ENCODE measurements around the gene LMO4.

The LMO4 gene

DNA sequence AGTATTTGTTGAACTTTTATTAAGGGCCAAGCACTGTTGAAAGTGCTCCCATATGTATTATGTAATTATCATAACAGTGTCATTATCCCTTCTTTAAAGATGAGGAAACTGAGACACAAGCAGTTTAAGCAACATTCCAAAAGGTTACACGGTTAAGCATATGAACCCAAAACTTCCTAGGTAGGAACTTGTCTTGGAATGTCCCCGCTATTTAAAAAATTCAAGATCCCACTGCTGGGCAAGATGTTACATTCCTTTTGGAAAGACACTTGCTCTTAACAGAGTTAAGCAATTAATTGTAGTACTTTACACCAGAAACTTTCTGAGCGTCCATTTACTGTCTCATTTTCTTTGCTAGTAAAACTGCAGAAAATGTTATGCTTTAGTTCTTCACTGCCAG, 15.6 kb downstream of the LMO4 start:
- TF ChIP-seq, protein P1, sequence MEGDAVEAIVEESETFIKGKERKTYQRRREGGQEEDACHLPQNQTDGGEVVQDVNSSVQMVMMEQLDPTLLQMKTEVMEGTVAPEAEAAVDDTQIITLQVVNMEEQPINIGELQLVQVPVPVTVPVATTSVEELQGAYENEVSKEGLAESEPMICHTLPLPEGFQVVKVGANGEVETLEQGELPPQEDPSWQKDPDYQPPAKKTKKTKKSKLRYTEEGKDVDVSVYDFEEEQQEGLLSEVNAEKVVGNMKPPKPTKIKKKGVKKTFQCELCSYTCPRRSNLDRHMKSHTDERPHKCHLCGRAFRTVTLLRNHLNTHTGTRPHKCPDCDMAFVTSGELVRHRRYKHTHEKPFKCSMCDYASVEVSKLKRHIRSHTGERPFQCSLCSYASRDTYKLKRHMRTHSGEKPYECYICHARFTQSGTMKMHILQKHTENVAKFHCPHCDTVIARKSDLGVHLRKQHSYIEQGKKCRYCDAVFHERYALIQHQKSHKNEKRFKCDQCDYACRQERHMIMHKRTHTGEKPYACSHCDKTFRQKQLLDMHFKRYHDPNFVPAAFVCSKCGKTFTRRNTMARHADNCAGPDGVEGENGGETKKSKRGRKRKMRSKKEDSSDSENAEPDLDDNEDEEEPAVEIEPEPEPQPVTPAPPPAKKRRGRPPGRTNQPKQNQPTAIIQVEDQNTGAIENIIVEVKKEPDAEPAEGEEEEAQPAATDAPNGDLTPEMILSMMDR (IDR thresholded peaks at IDR 0.05; ENCODE audit: borderline replicate concordance, insufficient read depth, low read depth, low read length): no peak
- no peak overlapping the region for H3K4me3 ChIP-seq (ENCODE audit: low read depth, low read length)

DNA sequence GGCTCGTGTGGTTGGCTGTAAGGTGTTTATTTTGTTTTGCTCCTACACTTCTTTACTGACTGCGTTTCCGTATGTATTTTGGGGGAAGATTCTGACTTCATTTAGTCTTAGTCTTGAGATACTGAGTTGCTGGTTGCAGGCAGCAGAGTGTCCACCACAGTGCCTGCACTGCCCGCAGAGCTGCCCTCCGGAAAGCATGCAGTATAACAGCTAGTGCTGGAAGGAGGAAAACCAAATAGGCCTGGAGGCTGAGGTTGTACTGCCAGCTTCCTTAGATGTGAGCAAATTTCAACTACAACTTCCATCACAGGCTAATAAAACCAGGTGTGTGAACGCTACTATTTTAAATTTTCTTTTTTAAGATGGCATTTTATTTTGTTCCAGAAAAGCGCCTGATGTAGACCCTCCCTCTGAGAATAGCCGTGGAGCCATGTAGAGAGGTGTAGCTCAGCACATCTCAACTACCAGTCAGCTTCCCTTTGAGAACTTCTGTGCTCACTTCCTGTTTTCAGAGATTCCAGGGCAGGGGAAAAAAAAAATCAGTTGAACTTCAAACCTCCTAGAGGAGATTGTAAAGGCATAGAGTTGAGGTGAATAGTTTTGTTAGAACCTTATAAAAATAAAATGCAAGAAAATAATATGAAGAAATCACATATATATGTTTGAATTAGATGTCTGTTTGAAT, 17.6 kb downstream of the LMO4 start:
- no peak overlapping the region for H3K4me3 ChIP-seq (ENCODE audit: low read depth, low read length)
- TF ChIP-seq, protein P1 (IDR thresholded peaks at IDR 0.05; ENCODE audit: borderline replicate concordance, insufficient read depth, low read depth, low read length): no peak

DNA sequence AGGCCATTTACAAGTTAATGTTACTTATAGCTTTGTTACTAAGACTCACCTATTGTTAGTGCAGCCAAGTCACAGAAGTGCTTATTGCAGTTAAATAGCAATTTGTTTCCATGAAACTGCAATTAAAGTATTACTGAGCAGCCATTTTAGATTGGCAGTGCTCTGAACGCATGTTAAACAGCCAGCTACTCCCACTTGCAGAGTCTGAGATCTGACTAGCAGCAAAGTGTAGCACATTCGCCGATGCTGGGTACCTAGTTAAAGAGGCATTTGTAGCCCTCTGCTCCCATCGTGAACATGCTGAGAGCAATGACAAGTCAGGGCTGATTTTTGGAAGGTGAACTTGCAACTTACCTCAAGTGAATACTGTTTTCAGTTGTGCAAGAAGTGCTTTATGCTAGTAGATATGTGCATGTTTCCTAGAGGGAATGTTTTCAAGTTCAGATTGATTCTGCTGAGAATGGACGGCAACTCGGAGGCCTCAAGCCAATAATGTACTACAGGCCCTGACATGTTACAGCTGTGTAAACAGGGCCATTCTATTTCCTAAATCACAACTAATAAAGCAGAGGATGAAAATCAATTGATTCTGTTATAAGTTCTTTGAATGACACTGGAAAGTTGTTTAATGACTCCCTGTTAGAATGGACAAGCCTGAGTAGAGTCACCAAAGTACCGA, 19.8 kb downstream of the LMO4 start:
- H3K4me3 ChIP-seq (ENCODE audit: low read depth, low read length): no peak overlapping the region
- TF ChIP-seq, protein P1 (IDR thresholded peaks at IDR 0.05; ENCODE audit: borderline replicate concordance, insufficient read depth, low read depth, low read length): no peak

DNA sequence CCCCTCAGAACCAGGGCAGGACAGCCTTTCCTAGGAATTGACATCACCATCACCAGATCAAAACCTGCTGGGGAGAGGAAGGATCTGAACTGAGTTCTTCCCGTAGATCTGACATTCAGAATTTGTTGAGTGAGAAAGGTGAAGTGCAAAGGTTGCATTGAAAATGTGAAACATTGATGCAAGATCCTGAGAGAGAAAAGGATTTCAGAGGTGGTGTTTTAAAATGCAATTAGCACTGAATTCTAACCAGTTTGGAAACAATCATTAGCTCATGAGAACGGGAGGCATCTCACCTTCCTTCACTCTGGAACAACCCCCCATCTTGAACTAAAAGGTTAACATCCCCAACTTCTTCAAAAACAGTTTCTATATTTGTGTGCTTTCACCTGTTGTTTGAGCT, 20.4 kb downstream of the LMO4 start:
- H3K4me3 ChIP-seq (ENCODE audit: low read depth, low read length): no peak overlapping the region
- TF ChIP-seq, protein P1 (IDR thresholded peaks at IDR 0.05; ENCODE audit: borderline replicate concordance, insufficient read depth, low read depth, low read length): no peak

DNA sequence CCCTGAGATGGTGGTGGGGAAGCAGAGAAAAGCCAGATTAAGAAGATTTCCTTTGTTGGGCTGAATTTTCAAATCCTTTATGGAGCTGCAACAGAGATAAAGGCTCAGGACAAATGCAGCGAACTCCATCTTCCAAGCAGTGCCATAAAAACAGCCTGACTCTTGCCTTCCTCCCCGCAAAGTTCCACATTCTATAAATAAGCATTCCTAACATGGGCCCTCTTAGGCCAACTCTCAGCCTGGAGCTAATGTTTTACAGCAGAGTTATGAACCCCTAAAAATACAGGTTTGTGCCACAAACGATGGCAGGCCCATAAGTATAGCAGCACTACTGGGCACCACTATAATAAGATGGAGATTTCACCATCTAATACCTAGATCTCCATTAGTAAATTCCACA, 27.2 kb downstream of the LMO4 start:
- no peak overlapping the region for H3K4me3 ChIP-seq (ENCODE audit: low read depth, low read length)
- TF ChIP-seq, protein P1 (IDR thresholded peaks at IDR 0.05; ENCODE audit: borderline replicate concordance, insufficient read depth, low read depth, low read length): no peak

DNA sequence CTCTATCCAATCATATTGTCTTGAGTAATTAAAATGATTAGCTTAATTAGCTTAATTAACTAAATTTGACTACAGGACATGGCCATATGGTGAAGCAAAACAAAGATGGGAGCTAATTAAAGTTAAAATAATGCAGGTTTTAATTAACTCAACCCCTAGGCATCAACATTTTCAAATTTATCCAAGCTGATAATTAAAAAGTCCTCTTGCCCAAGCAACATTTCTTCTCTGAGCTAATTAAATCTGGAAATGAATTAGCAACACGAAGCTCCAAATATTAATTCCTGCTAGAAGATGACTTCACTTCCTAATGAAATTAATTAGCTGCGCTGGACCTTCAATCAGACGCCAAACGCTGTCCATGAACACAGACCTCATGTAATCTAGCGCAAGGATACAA, 27.9 kb downstream of the LMO4 start:
- TF ChIP-seq, protein P1 (IDR thresholded peaks at IDR 0.05; ENCODE audit: borderline replicate concordance, insufficient read depth, low read depth, low read length): no peak
- H3K4me3 ChIP-seq (ENCODE audit: low read depth, low read length): no peak overlapping the region

DNA sequence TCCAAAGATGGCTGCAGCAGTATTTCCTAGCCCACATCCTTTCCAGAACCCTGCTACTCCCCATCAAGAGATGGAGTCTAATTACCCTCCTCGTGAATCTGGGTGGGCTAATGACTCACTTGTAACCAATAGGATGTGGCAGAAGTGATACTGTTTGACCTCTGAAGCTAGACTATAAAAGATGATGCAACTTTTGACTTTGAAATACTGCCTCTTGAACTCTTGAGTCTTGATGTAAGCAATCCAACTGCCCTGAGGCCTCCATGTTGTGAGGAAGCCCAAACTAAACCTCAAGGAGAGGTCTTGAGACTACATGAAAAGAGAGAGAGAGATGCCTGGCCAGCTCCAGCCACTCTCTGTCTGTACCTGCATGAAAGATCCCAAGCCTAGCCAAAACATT, 29.5 kb downstream of the LMO4 start:
- no peak overlapping the region for H3K4me3 ChIP-seq (ENCODE audit: low read depth, low read length)
- TF ChIP-seq, protein P1 (IDR thresholded peaks at IDR 0.05; ENCODE audit: borderline replicate concordance, insufficient read depth, low read depth, low read length): no peak

All from GM12875 (cell line).